ENCODE measurements around the gene SLC41A1.

- TF ChIP-seq CTCF (IDR thresholded peaks at IDR 0.05) (no peak), POLR2A (IDR thresholded peaks at IDR 0.05) (no peak), POLR2AphosphoS5 (IDR thresholded peaks at IDR 0.05) (no peak)
Observed at GRCh38 chr1:205766038-205766437, 47.0 kb downstream of the SLC41A1 start.

Measured in breast epithelium (tissue), 3 donors.